ENCODE results near the gene CNGB1.
"Not testable (repeated sequence)": the region's sequence is repeated elsewhere in the genome, so short reads cannot be mapped to it uniquely, and the experiment has no call there.

CNGB1 gene

DNA sequence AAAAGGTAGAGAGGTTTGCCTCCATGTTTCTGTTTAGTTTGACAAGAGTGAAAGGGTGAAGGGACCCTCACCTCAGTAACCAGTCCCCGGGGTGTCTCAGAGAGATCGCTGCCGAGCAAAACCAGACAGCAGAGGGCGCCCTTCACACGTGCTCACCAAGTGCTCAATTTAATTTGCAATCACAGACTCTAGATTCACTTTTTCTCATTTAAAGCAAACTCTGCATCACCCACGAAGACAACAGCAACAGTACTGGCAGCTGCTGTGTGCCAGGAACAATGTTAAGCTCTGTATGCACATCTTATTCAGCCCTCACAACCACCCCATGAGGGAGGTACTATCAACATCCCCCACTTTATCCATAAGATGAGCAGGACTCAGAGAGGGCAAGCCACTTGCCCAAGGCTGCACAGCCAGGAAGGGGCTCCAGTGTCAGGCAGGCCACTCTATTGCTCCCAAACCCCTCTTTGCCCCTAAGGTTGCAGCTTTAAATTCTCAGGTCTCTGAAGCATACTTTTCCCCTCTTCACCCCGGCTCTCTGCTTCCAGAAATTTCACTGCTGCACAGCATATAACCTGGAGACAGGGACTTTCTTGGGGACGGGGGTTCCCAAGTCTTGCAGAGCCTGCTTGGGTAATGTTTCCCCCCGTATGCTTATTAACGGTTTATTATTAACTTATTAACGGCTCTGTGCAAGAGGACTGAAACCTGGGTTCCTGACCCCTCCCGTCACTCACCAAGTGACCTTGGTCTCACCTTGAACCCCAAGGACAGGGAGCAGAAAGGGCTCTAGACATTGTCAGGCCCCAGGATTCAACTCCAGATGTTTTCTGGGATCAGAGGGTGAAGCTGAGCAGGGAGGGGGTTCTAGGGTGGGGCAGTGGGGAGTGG is 70.9 kb downstream of the CNGB1 start:
- peak; percentile 52 to 57 for DNase-seq

DNA sequence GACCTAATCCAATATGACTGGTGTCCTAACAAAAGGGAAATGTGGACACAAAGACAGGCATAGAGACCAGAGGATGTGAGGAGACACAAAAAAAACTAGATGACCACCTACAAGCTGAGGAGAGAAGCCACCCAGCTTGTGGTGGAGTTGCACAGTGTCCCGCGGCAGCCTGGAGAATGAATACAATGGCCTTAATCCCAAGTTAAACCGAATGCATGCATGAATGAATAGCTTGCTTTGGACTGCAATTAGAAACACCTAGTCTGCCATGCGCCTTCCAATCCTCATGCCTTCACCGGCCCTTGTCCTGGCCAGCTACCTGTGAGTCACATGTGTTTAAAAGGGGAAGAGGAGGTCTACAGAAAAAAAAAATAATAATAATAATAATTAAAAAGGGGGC is 72.0 kb downstream of the CNGB1 start:
- no peak for DNase-seq

DNA sequence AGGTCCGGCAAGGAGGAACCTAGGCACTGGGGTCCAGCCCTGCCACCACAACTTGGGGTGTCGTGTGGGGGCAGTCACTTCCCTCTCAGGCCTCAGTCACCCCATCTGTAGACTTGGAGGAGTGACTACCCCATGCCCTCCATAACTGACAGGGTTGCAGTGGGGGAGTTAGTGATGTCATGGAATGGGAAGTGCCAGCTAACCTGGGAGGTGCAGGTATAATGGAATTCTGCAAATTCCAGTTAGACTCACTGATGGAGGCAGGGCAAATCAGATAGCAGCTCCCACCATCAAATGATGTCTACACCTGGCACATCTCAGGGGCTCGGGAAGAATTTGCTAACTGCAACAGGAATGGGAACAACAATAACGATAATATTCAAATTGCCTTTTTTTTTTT is 72.9 kb downstream of the CNGB1 start:
- DNase-seq: no peak

DNA sequence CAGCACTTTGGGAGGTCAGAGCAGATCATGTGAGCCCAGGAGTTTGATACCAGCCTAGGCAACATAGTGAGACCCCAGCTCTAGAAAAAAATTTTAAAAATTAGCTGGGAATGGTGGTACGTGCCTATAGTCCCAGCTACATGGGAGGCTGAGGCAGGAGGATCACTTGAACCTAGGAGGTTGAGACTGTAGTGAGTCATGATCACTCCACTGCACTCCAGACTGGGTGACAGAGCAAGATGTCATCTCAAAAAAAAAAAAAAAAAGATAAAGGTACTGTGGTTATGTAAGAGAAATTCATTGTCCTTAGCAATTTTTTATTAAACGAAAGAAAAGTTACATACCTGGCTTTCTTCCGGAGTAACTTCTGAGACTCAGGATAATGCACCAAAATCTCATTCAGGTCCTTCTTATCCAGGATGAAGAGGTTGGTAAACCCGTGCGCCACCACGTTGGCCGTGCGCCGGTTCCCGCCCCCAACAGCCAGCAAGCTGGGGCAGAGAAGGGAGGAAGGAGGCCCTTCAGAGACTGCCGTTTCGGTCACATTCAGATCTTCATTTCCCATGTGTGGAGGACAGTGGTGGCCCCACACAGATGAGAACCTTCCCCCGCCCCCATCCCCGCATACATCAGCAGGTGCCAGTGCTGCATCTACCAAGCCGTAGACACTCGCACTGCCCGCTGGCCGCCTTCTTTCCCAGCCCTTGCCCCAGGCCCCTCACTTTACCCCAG is 73.7 kb downstream of the CNGB1 start:
- no peak for DNase-seq

DNA sequence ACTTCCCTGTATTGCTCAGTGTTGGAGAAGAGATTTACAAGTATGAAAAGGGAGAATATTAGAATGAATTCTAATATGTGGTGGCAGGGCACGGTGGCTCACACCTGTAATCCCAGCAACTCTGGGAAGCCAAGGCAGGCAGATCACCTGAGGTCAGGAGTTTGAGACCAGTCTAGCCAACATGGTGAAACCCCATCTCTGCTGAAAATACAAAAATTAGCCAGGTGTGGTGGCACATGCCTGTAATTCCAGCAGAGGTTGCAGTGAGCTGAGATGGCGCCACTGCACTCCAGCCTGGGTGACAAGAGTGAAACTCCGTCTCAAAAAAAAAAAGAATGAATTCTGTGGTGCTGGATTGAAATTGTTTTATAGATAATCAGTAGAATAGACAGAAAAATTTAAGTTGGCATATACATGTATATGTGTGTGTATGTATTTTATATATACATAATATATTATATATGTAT is 75.8 kb downstream of the CNGB1 start:
- not testable (repeated sequence) for DNase-seq

DNA sequence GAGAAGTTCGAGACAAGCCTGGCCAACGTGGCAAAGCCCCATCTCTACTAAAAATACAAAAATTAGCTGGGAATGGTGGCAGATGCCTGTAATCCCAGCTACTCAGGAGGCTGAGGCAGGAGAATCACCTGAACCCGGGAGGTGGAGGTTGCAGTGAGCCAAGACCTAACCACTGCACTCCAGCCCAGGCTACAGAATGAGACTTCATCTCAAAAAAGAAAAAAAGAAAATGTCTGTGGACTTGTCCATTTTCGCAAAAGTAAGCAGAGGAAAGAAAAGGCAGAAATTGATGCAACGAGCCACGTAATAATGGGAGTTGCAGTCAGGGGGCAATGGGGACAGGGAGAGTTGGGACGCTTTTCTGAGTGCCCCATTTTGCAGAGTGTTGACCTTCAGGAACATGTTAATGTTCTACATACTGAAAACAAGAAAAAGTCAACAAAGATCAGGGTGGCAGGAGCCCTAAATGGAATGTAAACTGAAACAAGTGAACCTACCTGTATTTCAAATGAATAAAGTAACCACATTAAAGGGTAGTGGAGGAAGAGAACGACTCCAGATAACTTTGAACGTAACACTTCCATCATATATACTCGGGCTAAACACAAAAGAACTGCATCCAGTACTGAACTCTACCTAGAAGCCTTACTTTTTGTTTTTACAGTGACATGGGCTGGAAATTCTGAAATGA is 76.4 kb downstream of the CNGB1 start:
- DNase-seq: no peak

DNA sequence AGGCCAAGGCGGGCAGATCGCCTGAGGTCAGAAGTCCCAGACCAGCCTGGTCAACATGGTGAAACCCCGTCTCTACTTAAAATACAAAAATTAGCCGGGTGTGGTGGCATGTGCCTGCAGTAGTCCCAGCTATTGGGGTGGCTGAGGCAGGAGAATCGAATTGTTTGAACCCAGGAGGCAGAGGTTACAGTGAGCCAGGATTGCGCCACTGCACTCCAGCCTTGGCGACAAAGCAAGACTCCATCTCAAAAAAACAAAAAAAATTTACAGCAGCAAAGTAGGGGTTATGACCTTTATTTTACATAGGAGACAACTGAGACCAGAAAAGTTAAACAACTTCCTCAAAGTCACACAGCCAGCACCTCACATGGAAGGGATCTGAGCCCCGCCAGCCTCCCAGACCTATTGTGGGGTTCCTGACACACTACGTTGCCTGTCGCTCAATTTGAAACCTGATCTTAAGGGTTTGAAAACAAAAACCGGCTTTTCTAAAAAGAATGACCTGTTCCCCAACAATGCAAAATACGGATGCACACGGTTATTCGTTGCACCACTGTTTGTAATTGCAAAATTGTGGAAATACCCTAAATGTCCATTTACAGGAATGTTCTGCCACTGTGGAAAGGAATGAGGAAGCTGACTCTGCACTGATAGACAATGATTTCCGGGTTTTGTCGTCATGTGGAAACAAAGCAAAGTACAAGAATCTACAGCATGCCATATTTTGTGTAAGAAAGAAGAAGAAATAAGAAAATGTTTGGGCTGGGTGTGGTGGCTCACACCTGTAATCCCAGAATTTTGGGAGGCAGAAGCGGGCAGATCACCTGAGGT is 77.2 kb downstream of the CNGB1 start:
- DNase-seq: no peak

DNA sequence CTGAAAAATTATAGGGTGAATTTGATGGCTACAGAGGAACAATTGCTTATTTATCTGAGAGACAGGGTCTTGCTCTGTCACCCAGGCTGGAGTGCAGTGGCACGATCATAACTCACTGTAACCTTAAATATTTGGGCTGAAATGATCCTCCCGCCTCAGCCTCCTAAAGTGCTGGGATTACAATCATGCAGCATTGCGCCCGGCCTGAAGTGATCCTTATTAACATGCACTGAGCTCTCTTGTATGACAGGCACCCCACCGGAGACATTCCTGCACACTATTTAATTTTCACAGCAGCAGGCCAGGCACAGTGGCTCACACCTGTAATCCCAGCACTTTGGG is 77.7 kb downstream of the CNGB1 start:
- DNase-seq: no peak

DNA sequence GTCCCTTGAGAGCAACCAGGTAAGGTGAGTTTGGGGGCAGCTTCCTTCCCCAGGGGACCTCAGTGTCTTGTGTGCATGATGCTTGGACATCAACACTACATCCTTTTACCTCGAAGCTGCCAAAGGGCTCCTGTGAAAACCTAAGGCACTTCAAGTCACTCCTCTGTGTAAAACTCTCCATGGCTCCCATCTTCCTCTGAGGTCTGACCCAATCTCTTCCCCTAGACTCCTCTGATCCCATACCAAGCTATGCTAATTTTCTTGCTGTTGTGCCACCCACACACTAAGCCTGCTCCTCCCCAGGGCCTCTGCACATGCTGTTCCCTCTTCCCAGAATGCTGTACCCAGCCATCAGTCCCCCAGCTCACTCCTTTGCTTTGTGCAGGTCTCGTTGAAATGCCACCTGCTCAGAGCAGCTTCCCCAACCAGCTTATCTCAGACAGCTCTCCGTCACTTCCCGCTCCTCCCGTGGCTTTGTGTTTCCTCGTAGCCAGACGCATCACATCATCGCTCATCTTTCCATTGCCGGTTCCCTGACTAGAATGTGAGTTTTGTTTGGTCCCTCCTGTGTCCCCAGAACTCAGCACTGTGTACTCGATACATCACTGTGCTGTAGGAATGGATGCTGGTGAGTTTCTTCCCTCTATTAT is 78.4 kb downstream of the CNGB1 start:
- DNase-seq: no peak

DNA sequence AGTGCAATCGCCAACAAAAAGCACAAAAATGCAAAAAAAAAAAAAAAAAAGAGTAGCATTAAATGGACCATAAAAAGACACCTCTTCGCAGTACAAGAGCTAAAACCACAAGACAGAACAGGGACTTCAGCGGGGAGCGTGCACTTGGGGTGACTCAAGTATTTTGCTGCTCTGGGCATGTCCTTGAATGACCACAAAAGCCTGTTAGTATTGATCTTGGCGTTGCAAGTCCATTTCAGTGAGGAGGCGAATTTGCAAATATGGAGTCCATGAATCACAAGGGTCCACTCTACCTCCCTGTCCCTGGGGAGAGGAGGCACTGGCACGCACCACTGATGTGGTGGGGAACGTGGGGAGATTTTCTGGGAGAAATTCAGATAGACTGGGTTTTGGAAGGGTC is 78.9 kb downstream of the CNGB1 start:
- DNase-seq: no peak

DNA sequence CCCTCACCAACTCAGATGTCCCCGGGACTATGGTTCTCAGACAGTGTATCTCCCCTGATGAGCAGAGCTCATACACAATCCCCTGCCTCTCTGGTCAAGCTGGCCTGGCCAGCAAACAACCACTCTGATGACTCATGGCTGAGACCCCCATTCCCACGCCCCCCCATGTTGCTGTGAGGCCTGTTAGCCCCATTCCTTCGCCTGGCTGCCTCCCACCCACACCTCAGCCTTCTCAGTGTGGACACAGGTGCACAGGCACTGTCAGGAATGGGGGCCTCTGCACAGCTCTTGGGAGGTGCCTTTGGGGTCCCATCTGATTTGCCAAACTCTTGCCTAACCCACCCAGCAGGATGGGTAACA is 80.2 kb downstream of the CNGB1 start:
- no peak for DNase-seq

DNA sequence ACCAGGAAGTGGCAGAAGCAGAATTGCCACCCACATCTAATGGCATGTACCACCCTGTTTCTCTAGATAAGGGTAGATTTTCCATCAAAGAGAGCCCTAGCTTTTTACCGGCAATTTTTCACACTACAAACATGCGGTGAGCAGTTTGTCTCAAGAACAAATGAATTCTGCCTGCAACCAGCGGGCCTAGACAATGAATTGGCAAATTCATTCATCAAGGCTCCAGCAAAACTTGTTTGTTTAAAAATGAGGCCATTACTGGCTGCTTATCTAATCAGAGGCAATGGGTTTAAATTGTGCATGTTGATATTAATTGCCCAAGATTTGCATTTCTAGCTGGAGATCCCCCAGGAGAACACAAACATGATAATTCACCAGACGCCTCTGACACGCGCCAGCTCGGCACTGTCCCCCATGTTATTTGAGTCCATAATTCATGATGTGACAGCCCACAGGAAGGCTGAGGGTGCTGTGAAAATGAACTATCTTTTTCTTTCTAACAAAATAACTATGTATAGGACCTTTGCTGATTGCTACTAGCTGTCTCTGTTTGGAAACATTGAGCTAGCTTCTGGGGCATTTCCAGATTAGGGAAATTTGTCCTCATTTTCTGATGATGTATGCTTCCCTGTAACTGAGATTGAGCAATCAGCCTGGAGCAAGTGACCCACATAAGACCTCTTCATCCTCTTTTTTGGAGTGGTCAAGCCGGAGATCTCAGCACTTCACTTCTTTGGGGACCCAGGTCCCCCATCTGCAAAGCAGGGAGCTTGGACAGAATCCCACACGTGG is 80.8 kb downstream of the CNGB1 start:
- no peak for DNase-seq

DNA sequence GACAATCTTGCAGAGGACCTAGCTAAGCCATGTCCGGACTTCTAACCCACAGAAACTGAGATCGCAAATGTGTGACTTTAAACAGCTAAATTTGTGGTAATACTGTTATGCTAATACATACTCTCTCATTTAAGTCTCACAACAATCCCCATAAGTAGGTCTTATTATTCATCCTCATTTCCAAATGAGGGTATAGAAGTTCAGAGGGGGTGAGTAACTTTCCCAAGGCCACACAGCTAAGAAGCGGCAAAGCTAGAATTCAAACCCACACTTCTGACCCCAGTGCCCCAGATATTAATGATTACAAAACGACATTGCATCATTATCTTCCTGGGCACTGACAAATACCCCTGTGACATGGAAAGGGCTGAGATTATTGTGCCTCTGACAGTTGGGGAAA is 81.4 kb downstream of the CNGB1 start:
- DNase-seq: no peak

DNA sequence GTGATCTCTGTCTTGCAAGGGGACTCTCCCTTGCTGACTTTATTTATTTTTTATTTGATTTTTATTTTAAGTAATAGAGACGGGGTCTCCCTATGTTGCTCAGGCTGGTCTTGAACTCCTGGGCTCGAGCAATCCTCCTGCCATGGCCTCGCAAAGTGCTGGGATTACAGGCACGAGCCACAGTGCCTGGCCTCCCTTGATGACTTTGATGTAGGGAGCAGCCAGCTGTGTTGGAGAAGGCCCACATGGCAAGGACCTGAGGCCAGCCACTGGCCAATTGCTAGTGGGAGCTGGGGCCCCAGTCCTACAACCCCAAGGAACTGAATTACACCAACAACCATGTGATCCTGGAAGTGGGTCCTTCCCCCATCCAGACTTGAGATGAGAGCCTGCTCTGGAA is 81.8 kb downstream of the CNGB1 start:
- no peak for DNase-seq

DNA sequence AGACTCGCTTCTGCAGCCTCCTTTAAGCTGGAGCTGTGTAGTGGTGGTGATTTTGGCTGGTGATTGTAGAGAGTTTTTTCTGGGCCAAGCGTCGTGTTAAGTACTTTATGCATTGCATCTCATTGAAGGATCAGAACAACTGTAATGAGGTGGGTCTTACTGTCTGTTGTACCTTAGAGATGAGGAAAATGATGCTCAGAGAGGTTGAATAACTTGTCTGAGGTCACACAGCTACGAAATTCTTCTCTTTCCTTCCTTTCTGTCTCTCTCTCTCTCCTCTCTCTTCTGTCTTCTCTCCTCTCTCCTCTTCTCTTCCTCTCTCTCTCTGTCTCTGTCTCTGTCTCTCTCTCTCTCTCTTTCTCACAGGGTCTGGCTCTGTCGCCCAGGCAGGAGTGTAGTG is 82.8 kb downstream of the CNGB1 start:
- no peak for DNase-seq

DNA sequence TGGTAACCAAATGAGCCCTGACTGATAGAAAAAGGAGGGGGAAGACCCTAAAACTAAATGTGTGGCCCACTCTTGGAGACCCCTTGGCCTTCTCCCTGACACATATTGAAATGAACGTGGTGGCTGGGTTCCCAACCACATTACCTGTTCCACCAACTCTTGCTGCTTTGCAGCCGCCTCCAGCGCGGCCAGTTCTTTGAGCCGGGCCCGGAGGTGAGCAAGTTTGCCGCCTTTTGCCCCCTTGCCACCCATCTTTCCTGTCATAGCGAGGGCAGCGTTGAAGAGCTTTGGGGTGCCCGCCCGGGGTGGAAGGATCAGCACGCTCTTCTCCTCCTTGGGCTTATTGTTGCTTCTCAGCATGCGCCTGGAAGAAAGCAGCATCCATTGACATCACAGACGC is 83.2 kb downstream of the CNGB1 start:
- no peak for DNase-seq

DNA sequence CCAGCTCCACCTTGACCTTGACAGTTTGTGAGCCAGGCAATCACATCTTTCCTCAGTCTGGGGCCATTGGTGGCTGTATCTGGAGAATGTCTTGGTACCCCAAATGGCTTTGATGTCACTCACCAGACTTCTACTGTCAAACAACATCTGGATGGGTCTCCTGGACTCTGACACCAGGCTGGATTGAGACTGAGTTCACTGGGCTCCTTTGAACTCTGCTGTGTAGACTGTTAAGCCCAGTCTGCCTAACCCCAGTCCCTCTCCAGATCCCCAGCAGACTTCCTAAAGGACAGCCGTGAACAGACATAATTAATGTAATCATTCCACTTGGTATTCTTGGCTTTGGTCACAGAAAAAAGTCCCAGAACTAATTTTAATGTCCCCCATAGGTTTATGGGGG is 84.5 kb downstream of the CNGB1 start:
- DNase-seq: no peak

DNA sequence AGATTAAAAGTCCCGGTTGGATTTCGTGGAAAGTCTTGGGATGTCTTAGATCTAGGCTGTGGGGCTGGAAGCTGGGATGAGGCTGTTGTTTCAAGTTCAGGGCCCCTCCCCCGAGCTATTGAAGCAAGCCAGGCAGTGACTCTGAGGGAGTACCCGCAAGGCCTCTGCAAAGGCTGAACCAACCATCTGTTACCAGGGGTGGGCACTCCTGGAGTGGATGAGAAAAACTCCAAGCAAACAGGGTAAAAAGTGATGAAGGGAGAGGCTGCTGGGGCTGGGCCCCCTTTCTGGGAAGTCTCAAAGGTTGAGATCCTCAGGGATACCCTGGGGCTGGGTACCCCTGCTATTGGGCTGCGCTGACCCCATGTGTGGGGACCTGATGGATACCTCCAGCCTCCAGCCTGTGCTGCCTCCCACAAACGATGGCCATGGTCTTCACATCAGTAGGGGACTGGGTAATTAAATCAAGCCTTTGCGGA is 86.2 kb downstream of the CNGB1 start:
- DNase-seq: no peak

DNA sequence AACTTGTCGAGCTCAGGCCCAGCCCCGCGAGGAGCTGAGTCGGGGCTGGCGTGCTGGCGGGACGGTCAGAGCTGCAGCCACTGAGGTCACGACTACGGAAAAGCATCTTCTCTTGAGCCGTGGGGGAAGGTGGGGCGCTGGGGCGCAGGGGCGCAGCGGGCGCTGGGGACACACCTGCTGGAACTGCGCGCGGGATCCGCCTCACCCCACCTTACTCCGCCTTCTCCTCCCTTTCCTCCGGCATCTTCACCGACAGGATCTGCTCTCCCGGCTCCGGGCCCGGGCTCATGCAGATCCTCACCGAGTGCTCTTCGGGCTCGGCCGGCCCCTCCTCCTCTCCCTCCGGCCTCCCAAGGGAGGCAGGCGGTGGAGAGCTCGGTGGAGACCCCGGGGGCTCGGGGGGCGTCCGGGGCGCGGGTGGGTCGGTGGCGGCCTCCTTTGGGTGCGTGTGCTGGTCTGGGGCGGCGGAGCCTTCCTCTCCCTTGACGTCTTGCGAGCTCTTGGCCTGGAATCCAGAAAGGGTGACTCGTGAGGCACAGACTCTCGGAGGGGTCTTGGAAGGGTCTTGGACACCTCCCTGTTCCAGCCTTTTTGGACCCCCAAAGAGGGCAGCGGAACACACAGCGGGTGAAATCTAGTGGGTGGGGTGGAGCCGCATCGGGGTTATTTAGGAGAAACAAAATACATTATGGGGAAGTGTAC is 86.8 kb downstream of the CNGB1 start:
- DNase-seq: no peak

DNA sequence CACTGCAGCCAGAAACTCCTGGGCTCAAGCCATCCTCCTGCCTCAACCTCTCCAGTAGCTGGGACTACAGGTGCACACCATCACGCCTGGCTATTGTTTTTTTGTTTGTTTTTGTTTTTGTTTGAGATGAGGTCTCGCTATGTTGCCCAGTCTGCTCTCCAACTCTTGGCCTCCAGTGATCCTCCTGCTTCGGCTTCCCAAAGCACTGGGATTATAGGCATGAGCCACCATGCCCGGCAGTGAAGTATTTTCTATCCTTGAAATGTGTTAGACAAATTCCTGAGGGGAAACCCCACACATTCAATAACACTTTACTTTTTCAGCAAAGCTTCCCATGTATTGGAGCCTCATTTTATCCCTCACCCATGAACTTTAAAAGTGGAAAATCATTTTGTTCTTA is 87.4 kb downstream of the CNGB1 start:
- DNase-seq: no peak

DNA sequence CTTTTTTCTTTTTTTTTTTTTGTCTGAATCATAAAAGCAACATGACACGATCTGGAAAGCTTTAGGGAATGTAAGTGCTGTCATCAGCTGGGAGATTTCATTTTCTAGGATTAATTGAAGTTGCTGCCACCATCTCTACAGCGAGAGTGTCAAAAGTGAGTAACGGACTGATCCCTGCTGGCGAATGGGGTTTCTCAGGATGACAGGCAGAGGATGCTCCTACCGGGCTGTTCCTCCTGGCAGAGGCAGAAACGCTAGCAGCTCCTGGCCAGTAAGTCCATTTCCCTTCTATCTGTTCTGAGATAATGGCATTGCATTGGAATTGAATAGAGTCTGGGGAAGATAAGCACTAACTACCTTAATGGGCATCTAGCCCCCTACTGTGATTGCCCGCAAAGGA is 88.1 kb downstream of the CNGB1 start:
- no peak for DNase-seq

All from AML-193 (cell line).